ENCODE results near the gene NDFIP1. TPM values are rescaled to one million over a fixed set of nuclear protein-coding genes. Genes with fewer than 3 reads are reported as not detected.

NDFIP1 gene
- total and polyA plus RNA-seq, 2 of the 8 experiments (the other 6 are each of a cell fraction or from before 2014, with no cell fraction given), result 8.8 to 27.1 TPM

- no peak overlapping the region for H2BK5ac ChIP-seq (ENCODE audit: low read depth, low read length)
- H2BK15ac ChIP-seq (ENCODE audit: low read length), result no peak overlapping the region
- no peak overlapping the region for H2AFZ ChIP-seq (ENCODE audit: low read length)
- CTCF ChIA-PET (ENCODE audit: partially characterized antibody), result interaction anchor here (0.7 to 3.0 kb wide), 19 partner anchors 9 to 460 kb away, joined by 3 to 14 read pairs (median 4); no protein-coding TSS in a partner anchor
- no peak for DNase-seq (ENCODE audit: low read depth in 1 of 2, low spot score in 2 of 2)
- no peak overlapping the region for H3K9ac ChIP-seq (replicated peaks in 1 of 4; ENCODE audit: extremely low read depth in 1 of 4, low read depth in 3 of 4, low read length in 3 of 4)
- H3K27me3 ChIP-seq (replicated peaks in 1 of 4; ENCODE audit: control insufficient read depth in 3 of 4, extremely low read depth in 1 of 4, insufficient read depth in 3 of 4, low read length in 3 of 4), result no peaks in the 10 kb centered on the region
- H4K5ac ChIP-seq (ENCODE audit: insufficient read length, low read depth, low read length), result no peak overlapping the region
- POLR2A ChIA-PET (ENCODE audit: partially characterized antibody), result interaction anchor here (0.8 to 1.4 kb wide), 2 partner anchors 157 to 160 kb away, joined by 3 to 4 read pairs; no protein-coding TSS in a partner anchor
- H3K4me2 ChIP-seq (ENCODE audit: insufficient read depth in 1 of 2, low read depth in 2 of 2, low read length in 2 of 2), result no peak overlapping the region
- H3K23ac ChIP-seq (ENCODE audit: insufficient read length), result no peak overlapping the region
- WGBS, 2 experiments (ENCODE audit: extremely low coverage in 1 of 2, insufficient coverage in 1 of 2, insufficient read length in 1 of 2, insufficient replicate concordance in 2 of 2, low coverage in 1 of 2, low lambda C conversion rate in 2 of 2, missing lambda C conversion rate in 1 of 2), result 92% methylated on average over 4 of the region's 4 CpGs; no CpG with 5 or more reads in 1 of the 2 experiments
- no peak overlapping the region for H3K14ac ChIP-seq (ENCODE audit: insufficient read length)
- no peak overlapping the region for H2AK5ac ChIP-seq (ENCODE audit: low read depth, low read length)
- no peaks in the 10 kb centered on the region for H3K79me1 ChIP-seq (ENCODE audit: low read depth, low read length)
- no peak overlapping the region for H2BK12ac ChIP-seq (ENCODE audit: low read depth, low read length)
- H3K79me2 ChIP-seq (ENCODE audit: control insufficient read depth in 1 of 2, insufficient read depth in 2 of 2, low read length in 2 of 2), result no peaks in the 10 kb centered on the region
- no peaks in the 10 kb centered on the region for H3K9me3 ChIP-seq (ENCODE audit: insufficient read depth in 2 of 2, low read depth in 1 of 2, low read length in 1 of 2)
- H3K27ac ChIP-seq (ENCODE audit: low read depth, low read length), result no peak overlapping the region
- no peak overlapping the region for H2BK20ac ChIP-seq (ENCODE audit: low read length)
- H3K4me1 ChIP-seq (replicated peaks in 1 of 4; ENCODE audit: control insufficient read depth in 3 of 4, insufficient read depth in 4 of 4, low read length in 3 of 4), result no peaks in the 10 kb centered on the region; a peak in 2 of 7 replicates
- no peaks in the 10 kb centered on the region for H4K20me1 ChIP-seq (replicated peaks in 1 of 2; ENCODE audit: control insufficient read depth in 1 of 2, insufficient read depth in 2 of 2, low read length in 2 of 2)
- H3K36me3 ChIP-seq (ENCODE audit: control insufficient read depth in 2 of 4, insufficient read depth in 4 of 4, low read length in 3 of 4), result no peaks in the 10 kb centered on the region
- no peak overlapping the region for H3K18ac ChIP-seq (ENCODE audit: extremely low read depth, low read length)
- H2BK120ac ChIP-seq (replicated peaks; ENCODE audit: low read depth, low read length), result no peak overlapping the region
- no peak for FAIRE-seq
- no peak overlapping the region for H3K56ac ChIP-seq (replicated peaks; ENCODE audit: insufficient read length, low read depth, low read length)
- no peak overlapping the region for H3K4ac ChIP-seq (replicated peaks; ENCODE audit: insufficient read length, low read depth, low read length)
- H4K8ac ChIP-seq (ENCODE audit: extremely low read depth, insufficient read depth, low read length), result no peak overlapping the region
- H3K23me2 ChIP-seq (ENCODE audit: low read depth, low read length), result no peaks in the 10 kb centered on the region
- H4K91ac ChIP-seq (replicated peaks; ENCODE audit: insufficient read length, low read length), result no peak overlapping the region
- H3K4me3 ChIP-seq (ENCODE audit: extremely low read depth in 1 of 4, insufficient read depth in 2 of 4, low read depth in 3 of 4, low read length in 4 of 4), result no peak overlapping the region
Observed at GRCh38 chr5:142166754-142167153, 58.2 kb downstream of the NDFIP1 start.
